ENCODE measurements around the gene BRIP1. TPM values are rescaled to one million over a fixed set of nuclear protein-coding genes. Genes with fewer than 3 reads are reported as not detected.

BRIP1 gene
- total and polyA plus RNA-seq, 2 donors (not counting 3 experiments of a cell fraction or from before 2014, with no cell fraction given): 1.8 to 12.1 TPM

- dilution Hi-C loops (cut with MboI; ENCODE audit: extremely low pct_ligation_motif_present, low sequenced_read_pairs): no loop called here
- no TSS peak for BruUV-seq (replicated peaks)
- H3K27ac ChIP-seq (ENCODE audit: insufficient read depth, low read depth, low read length): no peak overlapping the region
- H3K27me3 ChIP-seq (ENCODE audit: control insufficient read depth in 2 of 2, insufficient read depth in 2 of 2, low read length in 2 of 2): no peaks in the 10 kb centered on the region
- no peak for FAIRE-seq
- POLR2A ChIA-PET: no interaction called here
- no peak overlapping the region for H3K4me3 ChIP-seq (replicated peaks in 1 of 3; ENCODE audit: insufficient read depth in 1 of 3, low read depth in 1 of 3, low read length in 3 of 3)
- no peaks in the 10 kb centered on the region for H3K79me2 ChIP-seq (ENCODE audit: control insufficient read depth, insufficient read depth, low read length)
- CTCF ChIA-PET: interaction anchor here (1.5 kb wide), 1 partner anchor 11 kb away, joined by 3 read pairs; no protein-coding TSS in a partner anchor
- TF ChIP-seq EZH2 (IDR thresholded peaks at IDR 0.05; ENCODE audit: borderline replicate concordance, low read depth, low read length, severe bottlenecking) (no peak), MYC (IDR thresholded peaks at IDR 0.05; ENCODE audit: low read depth, low read length) (no peak), MAX (IDR thresholded peaks at IDR 0.05; ENCODE audit: insufficient read depth, insufficient read length) (no peak), POLR2A (IDR thresholded peaks at IDR 0.05; ENCODE audit: low read depth, low read length) (no peak), GATA2 (IDR thresholded peaks at IDR 0.05; ENCODE audit: insufficient read depth, insufficient read length, low read depth, low read length) (no peak), POLR2AphosphoS5 (IDR thresholded peaks at IDR 0.05; ENCODE audit: insufficient read depth, low read depth, low read length) (no peak), FOS (IDR thresholded peaks at IDR 0.05; ENCODE audit: borderline replicate concordance, insufficient read depth, low read length) (no peak)
- TF ChIP-seq, protein P1, sequence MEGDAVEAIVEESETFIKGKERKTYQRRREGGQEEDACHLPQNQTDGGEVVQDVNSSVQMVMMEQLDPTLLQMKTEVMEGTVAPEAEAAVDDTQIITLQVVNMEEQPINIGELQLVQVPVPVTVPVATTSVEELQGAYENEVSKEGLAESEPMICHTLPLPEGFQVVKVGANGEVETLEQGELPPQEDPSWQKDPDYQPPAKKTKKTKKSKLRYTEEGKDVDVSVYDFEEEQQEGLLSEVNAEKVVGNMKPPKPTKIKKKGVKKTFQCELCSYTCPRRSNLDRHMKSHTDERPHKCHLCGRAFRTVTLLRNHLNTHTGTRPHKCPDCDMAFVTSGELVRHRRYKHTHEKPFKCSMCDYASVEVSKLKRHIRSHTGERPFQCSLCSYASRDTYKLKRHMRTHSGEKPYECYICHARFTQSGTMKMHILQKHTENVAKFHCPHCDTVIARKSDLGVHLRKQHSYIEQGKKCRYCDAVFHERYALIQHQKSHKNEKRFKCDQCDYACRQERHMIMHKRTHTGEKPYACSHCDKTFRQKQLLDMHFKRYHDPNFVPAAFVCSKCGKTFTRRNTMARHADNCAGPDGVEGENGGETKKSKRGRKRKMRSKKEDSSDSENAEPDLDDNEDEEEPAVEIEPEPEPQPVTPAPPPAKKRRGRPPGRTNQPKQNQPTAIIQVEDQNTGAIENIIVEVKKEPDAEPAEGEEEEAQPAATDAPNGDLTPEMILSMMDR (IDR thresholded peaks at IDR 0.05; ENCODE audit: extremely low read depth in 1 of 2, insufficient read depth in 1 of 2, low read depth in 1 of 2, low read length in 2 of 2): no peak
- H2AFZ ChIP-seq (ENCODE audit: low read depth, low read length): no peak overlapping the region
- no peak overlapping the region for H3K4me2 ChIP-seq (ENCODE audit: insufficient read depth, low read length)
- H3K4me1 ChIP-seq (ENCODE audit: control insufficient read depth, extremely low read depth, insufficient read depth, low read length): no peaks in the 10 kb centered on the region
- intact Hi-C loops (cut with micrococcal nuclease): no loop called here
- peaks cover 0 to 4% of the 10 kb centered on the region in 2 experiments for H3K36me3 ChIP-seq (ENCODE audit: control insufficient read depth in 2 of 2, extremely low read depth in 1 of 2, insufficient read depth in 2 of 2, low read length in 2 of 2)
- no peak overlapping the region for H3K9ac ChIP-seq (replicated peaks; ENCODE audit: extremely low read depth, insufficient read depth, low read length)
- no peak for DNase-seq (ENCODE audit: low read depth, low spot score)
- H4K20me1 ChIP-seq (replicated peaks; ENCODE audit: control insufficient read depth, extremely low read depth, insufficient read depth, low read length): no peaks in the 10 kb centered on the region
- no peaks in the 10 kb centered on the region for H3K9me1 ChIP-seq (replicated peaks; ENCODE audit: control insufficient read depth, extremely low read depth, insufficient read depth, low read length)
- no peaks in the 10 kb centered on the region for H3K9me3 ChIP-seq (replicated peaks; ENCODE audit: control insufficient read depth, insufficient read depth, low read length)
Measured at GRCh38 chr17:61852857-61853256, 10.5 kb downstream of the BRIP1 start.
